ENCODE data around the gene RPL12.
"Not testable (repeated sequence)": the region's sequence is repeated elsewhere in the genome, so short reads cannot be mapped to it uniquely, and the experiment has no call there.

The RPL12 gene

DNA sequence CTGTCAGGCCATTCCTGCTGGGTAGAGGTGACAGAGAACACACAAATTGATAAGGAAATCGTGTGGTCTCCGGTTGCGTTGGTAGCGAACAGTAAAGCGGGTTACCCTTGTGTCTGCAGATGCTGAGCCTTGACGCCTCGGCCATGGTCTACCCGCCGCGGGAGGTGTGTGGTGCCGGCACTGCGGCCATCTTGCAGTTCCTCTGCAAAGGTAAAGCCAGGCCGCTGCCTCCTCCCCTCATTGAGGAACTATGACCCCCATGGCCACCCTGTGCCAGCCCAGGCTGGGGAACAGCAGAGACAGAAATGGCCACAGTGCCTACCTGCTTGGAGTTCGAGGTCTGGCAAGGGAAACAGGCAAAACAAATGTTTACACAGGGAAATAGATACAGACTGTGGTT lies 16.4 kb upstream of the RPL12 start:
- no peaks in the 10 kb centered on the region for H3K27me3 ChIP-seq
- H3K4me1 ChIP-seq, result no peaks in the 10 kb centered on the region
- no peak for DNase-seq
- no peak overlapping the region for H3K27ac ChIP-seq
- peaks cover 47 to 82% (median 77%) of the 10 kb centered on the region in 3 donors for H3K36me3 ChIP-seq
- TF ChIP-seq, protein P1, sequence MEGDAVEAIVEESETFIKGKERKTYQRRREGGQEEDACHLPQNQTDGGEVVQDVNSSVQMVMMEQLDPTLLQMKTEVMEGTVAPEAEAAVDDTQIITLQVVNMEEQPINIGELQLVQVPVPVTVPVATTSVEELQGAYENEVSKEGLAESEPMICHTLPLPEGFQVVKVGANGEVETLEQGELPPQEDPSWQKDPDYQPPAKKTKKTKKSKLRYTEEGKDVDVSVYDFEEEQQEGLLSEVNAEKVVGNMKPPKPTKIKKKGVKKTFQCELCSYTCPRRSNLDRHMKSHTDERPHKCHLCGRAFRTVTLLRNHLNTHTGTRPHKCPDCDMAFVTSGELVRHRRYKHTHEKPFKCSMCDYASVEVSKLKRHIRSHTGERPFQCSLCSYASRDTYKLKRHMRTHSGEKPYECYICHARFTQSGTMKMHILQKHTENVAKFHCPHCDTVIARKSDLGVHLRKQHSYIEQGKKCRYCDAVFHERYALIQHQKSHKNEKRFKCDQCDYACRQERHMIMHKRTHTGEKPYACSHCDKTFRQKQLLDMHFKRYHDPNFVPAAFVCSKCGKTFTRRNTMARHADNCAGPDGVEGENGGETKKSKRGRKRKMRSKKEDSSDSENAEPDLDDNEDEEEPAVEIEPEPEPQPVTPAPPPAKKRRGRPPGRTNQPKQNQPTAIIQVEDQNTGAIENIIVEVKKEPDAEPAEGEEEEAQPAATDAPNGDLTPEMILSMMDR (IDR thresholded peaks at IDR 0.05), result no peak
- H3K9me3 ChIP-seq, result no peaks in the 10 kb centered on the region
- intact Hi-C loops (cut with DNase I; ENCODE audit: low total_unique reads), result no loop called here
- no peak overlapping the region for H3K4me3 ChIP-seq

DNA sequence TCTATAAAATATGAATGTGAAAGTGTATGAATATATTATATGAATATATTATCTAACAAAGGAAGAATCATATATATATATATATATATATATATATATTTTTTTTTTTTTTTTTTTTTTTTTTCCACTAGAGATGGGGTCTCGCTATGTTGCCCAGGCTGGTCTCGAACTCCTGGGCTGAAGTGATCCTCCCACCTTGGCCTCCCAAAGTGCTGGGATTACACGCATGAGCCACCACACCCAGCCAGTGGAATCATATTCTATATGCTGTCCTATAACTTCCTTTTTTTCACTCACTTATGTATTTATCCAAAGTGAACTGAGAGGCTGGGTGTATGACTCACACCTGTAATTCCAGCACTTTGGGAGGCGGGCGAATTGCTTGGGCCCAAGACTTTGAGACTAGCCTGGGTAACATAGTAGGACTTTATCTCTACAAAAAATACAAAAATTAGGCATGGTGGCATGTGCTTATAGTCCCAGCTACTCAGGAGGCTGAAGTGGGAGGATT lies 15.3 kb upstream of the RPL12 start:
- peaks cover 58 to 89% (median 87%) of the 10 kb centered on the region in 3 donors for H3K36me3 ChIP-seq
- DNase-seq; H3K27ac ChIP-seq; H3K9me3 ChIP-seq; H3K27me3 ChIP-seq; intact Hi-C loops (cut with DNase I; ENCODE audit: low total_unique reads); H3K4me1 ChIP-seq; H3K4me3 ChIP-seq: not testable (repeated sequence)

DNA sequence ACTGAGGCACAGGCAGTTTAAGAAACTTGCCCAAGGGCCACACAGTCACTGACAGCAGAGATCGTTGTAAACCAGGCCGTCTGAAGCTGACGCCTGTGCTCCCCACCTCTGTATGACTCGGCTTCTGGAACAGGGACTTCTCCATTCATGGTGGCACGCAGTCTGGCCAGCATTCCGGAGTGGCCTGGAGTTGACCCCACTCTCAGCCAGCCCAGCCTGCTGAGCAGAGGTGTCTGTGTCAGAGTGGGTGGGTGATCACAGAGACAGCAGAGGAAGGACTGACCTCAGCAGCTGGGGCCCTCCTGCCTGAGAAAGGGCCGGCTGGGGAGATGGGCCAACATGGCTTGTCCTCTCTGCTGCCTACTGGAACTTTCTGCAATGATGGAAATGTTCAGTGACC lies 12.7 kb upstream of the RPL12 start:
- TF ChIP-seq, protein P1 (IDR thresholded peaks at IDR 0.05), result no peak
- peaks cover 0 to 4% (median 0%) of the 10 kb centered on the region in 4 donors for H3K4me1 ChIP-seq
- H3K27me3 ChIP-seq, result no peaks in the 10 kb centered on the region
- no peak overlapping the region for H3K27ac ChIP-seq
- H3K4me3 ChIP-seq, result no peak overlapping the region
- intact Hi-C loops (cut with DNase I; ENCODE audit: low total_unique reads), result no loop called here
- H3K9me3 ChIP-seq, result no peaks in the 10 kb centered on the region
- H3K36me3 ChIP-seq, result peaks cover 68 to 93% (median 89%) of the 10 kb centered on the region in 3 donors
- DNase-seq, result no peak

DNA sequence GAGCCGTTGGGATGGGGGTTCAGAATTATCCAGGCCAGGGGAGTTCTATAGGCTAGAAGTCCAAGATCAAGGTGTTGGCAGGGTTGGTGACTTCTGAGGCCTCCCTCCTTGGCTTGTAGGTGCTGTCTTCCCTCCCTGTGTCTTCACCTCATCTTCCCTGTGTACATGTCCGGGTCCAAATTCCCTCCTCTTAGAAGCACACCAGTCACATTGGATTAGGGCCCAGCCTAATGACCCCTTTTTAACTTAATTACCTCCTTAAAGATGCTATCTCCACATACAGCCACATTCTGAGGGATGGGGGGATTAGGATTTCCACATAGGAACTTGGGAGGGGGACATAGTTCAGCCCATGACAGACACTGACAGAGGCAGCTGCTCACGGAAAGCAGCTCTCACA lies 12.2 kb upstream of the RPL12 start:
- intact Hi-C loops (cut with DNase I; ENCODE audit: low total_unique reads), result no loop called here
- Histone ChIP-seq H3K27me3 (no peaks in the 10 kb centered on the region), H3K27ac (no peak overlapping the region), H3K36me3 (peaks cover 67 to 91% (median 86%) of the 10 kb centered on the region in 3 donors), H3K9me3 (no peaks in the 10 kb centered on the region), H3K4me1 (peaks cover 0 to 8% (median 0%) of the 10 kb centered on the region in 4 donors), H3K4me3 (no peak overlapping the region)
- no peak for DNase-seq
- TF ChIP-seq, protein P1 (IDR thresholded peaks at IDR 0.05), result no peak

DNA sequence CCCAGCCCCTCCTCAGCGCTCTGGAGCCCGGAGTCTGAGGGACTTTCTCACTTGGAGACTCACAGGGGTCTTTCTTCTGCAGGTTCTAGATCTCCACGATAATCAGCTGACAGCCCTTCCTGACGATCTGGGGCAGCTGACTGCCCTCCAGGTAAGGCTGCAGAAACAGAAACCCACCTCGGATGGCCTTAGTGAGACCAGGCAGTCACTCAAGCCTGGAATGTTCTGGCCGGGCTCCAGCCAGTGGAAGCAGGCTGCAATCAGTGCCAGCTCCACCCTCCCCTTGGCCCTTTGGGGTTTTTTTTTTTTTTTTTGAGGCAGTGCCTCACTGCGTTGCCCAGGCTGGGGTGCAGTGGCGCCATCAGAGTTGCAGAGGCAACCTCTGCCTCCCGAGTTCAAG lies 7.7 kb upstream of the RPL12 start:
- H3K4me1 ChIP-seq, result peaks cover 0 to 8% (median 0%) of the 10 kb centered on the region in 4 donors
- no peaks in the 10 kb centered on the region for H3K9me3 ChIP-seq
- H3K27me3 ChIP-seq, result no peaks in the 10 kb centered on the region
- H3K27ac ChIP-seq, result no peak overlapping the region
- TF ChIP-seq, protein P1 (IDR thresholded peaks at IDR 0.05), result no peak
- peaks cover 47 to 89% (median 63%) of the 10 kb centered on the region in 3 donors for H3K36me3 ChIP-seq
- intact Hi-C loops (cut with DNase I; ENCODE audit: low total_unique reads), result no loop called here
- no peak for DNase-seq
- H3K4me3 ChIP-seq, result no peak overlapping the region

DNA sequence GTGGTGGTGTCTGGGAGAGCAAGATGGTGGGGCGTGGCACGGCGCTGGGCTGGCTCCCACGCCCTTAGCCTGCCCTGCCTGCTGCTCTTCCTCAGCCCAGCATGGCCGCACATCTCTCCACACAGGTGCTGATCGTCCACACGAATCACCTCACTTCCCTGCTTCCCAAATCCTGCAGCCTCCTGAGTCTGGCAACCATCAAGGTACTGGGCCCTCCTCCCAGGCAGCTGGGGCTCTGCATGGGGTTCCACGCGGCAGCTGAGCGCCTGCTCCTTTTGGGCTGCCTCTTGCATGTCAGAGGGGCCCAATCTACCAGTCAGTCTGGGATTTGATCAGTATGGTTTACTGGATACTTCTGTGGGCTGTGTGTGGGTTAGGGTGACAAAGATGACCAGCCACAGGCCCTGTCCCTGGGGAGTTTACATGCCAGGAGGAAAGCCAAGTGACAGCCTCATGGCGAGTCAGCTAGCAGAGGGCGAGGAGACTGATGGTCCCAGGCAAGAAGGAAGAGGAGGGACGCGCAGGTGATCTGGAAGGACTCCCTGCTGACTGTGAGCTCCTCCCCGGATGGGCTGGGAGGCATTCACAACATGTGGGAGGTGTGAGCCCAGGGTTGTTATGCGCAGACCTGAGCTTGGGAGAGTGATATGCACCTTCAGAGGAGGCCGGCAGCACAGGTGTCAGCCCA lies 6.1 kb upstream of the RPL12 start:
- no peaks in the 10 kb centered on the region for H3K9me3 ChIP-seq
- no peaks in the 10 kb centered on the region for H3K27me3 ChIP-seq
- H3K4me1 ChIP-seq, result peaks cover 0 to 15% (median 6%) of the 10 kb centered on the region in 4 donors
- TF ChIP-seq, protein P1 (IDR thresholded peaks at IDR 0.05), result no peak
- no peak for DNase-seq
- intact Hi-C loops (cut with DNase I; ENCODE audit: low total_unique reads), result no loop called here
- peaks cover 32 to 73% (median 50%) of the 10 kb centered on the region in 3 donors for H3K36me3 ChIP-seq
- no peak overlapping the region for H3K4me3 ChIP-seq
- H3K27ac ChIP-seq, result no peak overlapping the region
